GM18909 (cell line): ENCODE measurements around the gene PDE4D.

Experiments used
- ATAC-seq: cut with Tn5 transposase; IDR thresholded peaks from one replicate; pipeline ENCODE4 v1.9.1; 2021; ENCODE audit warnings: mild to moderate bottlenecking; ENCODE audit not compliant: unreplicated experiment, poor library complexity

Gene PDE4D

DNA sequence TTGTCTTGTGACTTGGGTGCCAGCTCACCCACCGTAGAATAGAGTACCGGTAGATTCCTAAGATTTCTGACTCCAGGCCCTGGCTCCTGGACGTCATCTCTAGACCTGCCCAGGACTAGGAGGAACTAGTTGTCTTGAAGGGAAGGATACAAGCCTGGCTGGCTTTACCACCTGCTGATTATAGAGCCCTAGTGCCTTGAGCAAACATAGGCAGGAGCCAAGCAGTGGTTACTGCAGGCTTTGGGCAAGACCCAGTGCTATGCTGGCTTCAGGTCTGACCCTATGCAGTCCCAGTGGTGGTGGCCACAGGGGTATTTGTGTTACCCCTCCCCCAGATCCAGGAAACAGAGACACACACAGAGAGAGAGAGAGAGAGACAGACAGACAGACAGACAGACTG lies 606.2 kb downstream of the PDE4D start:
- ATAC-seq = no peak

DNA sequence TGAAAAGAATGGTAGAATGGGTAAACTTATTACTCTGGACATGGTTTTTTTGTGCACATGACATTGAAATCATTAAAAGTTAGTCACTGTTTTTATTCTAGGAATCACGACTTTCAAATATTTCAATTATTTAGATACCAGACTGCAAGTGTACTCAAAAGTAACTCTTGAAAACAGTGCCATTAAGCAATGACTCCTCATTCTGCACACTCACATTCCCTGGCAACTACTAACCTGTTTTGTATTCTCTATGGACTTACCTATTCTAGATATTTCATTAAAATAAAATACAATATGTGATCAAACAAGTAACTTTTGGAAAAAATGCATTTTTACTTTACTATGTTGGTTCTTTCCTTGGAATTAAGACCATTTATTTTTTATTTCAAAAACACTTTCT lies 607.0 kb downstream of the PDE4D start:
- ATAC-seq = no peak

DNA sequence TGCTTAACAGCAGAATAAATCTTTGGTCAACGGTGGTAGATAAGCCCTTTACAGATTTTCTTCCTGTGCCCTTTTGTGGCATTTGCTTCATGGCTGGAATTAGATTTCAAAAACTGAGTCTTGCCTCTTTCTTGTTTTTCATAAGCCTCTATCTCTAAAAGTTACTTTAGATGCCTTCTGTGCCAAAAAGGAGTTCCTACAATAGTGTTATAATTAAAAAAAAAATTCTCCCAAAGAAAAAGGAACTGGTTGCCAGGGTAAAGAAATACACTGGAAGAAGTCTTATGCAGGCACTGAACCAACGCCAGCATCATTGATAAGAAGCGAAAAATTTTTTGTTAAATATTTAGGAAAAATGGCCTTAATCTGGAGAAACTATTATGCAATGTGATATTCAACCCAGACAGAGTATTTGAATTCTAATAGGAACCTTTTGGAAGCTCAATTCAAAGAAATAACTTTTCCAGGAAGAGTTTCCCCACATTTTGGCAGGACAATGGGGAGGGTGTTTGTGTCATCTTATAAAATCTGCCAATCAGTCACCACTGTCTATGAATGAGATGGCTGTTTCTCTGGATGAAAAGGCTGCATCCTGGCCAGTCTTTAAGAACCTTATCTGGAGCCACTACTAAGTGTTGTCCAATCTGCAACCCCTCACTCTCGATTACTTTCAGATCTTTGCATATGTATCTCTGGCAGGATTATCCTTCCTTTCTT lies 608.1 kb downstream of the PDE4D start:
- no peak for ATAC-seq

DNA sequence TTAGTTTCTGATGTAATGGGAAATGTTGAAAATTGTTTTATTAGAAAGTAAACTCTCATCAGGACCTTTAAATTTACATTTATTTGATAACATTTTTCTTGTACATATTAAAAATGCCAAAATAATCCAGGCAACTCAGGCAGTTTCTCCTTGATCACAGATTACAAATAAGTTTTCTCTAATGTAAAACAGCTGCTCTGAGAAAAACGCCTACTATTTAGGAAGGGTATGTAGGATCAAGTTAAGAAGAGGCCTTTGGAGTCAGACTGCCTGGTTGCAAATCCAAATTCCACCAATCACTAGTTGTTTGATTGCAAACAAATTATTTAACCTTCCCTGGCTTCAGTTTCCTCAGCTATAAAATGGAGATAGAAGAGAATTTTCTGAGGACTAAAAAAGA lies 610.8 kb downstream of the PDE4D start:
- no peak for ATAC-seq

GRCh38 chr5:59279979-59280378 lies 613.5 kb downstream of the PDE4D start:
- no peak for ATAC-seq

- ATAC-seq = no peak
Measured at GRCh38 chr5:59276917-59277372, 616.6 kb downstream of the PDE4D start.

GRCh38 chr5:59276325-59276675 lies 617.2 kb downstream of the PDE4D start:
- no peak for ATAC-seq

DNA sequence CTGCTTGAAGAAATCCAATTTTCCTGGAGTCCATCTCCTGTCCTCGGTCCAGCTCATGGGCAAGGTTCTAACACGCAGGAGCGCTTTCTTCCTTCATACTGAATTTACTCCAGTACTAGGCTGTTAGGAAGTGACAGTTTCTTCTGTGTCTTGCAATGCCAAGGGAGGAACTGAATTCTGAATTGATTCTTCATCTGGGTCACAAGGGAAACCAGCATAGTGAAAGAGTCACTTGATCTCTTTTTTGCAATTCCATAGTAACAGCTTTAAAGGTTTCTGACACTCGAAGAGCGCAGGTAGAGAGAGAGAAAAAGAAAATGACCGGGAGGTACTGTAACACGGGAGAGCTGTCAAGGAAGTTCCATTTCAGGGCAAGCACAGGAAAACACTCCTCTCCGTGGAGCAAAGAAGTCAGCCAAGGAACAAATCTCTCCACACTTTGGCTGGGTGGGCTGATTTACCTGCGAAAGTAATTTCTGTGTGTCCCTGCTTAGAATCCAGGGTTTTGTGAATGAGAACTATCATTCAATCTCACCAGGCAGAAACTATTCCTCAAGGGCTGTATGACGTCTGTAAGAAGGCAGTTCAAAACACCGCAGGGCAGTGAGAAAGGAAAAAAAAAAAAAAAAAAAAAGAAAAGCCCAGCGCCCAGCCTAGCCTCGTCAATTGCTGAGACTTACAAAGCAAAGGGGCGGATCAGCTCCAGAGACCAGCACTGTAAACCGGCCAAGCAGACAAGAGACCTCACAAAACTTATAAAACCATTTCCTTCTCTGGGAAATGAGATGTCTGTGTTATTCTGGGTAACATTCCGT lies 617.8 kb downstream of the PDE4D start:
- no peak for ATAC-seq

GRCh38 chr5:59275170-59275509 lies 618.4 kb downstream of the PDE4D start:
- no peak for ATAC-seq

- no peak for ATAC-seq
Measured at GRCh38 chr5:59274106-59274636, 619.4 kb downstream of the PDE4D start.

- no peak for ATAC-seq
Measured at GRCh38 chr5:59272809-59273427, 620.6 kb downstream of the PDE4D start.

DNA sequence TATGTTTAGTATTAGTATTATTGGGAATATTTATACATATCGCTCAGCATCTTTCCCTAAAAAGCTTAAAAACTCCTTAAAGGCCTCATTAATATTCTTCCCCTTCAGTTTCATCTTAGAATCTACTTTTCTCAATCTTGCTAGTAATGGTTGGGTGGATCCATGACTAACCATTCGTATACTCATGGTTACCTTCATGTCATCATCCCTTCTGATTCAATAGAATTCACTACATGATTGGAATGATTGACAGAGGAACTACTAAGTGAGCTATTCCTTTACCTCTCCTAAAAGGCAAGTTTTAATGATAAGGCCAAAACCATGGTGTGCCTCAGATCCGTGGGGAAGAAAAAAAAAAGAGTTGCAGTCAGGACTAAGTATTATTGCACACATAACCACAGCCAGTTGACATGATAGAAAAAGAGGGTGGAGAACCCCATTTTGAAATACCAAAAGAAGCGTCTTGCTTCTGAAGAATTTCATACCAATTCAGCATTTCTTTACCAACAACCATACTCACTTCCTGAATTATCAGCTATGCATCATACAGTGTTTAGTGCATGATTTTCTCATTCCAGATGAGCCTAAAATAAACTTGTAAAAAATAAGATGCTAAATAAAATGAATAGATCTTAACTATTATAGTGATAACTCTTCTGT lies 624.6 kb downstream of the PDE4D start:
- ATAC-seq = no peak

DNA sequence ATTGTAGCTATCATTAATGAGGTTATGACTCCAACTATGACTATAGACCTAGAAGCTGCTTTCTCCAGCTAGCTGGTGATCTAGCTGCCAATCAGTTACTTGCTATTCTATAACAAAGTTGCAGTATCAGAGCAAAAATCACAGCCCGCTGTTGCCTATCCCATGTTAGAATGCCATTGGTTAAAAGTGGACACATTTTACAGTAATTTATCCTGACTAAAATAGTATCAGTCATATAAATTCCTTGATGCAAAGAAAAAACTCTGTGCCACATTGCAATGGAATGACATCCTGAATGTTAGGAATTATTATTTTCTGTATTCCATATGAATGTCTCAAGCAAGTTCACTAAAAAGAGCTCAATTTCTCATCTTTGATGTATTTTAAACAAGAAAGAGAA lies 626.5 kb downstream of the PDE4D start:
- no peak for ATAC-seq

GRCh38 chr5:59266410-59266809 lies 627.1 kb downstream of the PDE4D start:
- no peak for ATAC-seq

DNA sequence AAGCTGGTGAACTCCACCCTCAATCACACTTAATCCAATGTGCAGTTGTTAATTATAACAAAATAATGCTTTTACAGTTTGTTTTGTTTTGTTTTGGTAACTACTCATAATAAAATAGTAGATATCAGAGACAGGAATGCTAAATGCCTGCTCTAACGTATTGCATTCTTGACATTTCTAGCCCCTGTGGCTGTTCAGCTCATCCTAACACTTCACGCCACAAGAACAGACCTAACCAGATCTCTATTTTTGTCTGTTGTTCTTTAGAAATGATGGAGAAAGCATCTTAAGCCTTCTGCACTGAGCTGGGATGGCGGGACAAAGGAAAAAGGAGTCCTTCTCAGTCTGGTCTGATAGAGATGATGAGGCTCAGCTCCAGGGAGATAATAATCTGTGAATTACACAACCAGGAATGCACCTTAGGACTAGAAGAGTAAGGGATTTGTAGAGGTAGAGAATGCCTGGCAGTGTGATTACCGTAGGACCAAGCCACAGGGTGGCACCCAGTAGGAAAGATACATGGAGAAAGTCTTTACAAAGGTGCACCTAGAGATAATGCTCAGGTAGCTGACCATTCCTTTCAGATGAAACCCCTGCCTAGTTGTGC lies 628.8 kb downstream of the PDE4D start:
- ATAC-seq = no peak

GRCh38 chr5:59264013-59264412 lies 629.5 kb downstream of the PDE4D start:
- no peak for ATAC-seq

DNA sequence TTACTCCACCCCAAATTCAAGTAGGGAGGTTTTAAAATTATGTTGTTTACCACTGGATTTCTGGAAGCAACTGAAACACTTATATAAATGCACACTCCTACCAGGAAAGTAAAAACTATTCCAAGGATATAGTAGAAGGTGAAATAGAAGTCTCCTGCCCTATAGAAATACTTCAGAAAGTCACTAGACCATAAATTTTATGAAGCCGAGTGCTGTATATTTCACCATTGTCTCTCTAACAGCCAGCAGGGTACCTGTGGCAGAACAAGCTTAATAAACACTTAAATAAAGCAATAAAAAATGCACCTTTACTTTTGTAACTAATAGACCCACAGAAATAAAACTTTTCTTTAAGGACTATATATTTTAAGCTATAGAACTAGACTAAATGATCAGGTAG lies 631.6 kb downstream of the PDE4D start:
- no peak for ATAC-seq

DNA sequence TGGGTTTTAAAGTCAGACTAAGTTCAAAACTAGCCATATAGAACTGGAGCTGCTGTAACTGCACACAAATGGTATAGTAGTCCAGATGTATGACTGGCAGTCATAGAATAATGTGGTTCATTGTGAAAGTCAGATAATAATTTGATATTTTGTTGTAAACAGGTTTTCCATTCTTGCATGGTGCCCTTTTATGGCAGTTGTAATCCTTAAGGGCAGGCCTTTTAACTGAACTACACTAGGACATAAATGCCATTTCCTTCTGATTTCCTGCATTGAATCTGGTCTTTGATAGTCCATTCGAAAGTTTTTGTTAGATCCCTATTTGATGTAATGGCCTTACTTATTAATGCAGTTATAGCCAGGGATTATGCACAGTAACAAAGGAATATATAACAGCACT lies 632.6 kb downstream of the PDE4D start:
- ATAC-seq = no peak

DNA sequence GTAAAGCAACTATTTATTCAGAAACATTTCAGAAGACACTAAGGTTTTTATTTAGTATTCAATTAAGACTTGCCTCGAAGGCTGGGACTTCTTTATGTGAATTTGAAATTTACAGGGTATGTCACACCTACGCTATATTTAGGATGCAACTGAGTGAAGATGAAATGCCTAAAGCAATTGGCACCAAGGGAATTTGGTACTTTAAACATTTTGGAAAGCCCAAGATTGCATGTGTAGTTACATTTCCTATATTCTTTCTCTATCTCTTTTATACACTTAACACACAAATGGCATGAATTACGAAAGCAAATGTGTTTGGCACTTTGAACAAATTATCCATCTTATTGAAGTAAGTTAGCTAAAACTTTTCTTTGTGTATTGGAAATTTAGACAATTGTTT lies 633.3 kb downstream of the PDE4D start:
- ATAC-seq = no peak

DNA sequence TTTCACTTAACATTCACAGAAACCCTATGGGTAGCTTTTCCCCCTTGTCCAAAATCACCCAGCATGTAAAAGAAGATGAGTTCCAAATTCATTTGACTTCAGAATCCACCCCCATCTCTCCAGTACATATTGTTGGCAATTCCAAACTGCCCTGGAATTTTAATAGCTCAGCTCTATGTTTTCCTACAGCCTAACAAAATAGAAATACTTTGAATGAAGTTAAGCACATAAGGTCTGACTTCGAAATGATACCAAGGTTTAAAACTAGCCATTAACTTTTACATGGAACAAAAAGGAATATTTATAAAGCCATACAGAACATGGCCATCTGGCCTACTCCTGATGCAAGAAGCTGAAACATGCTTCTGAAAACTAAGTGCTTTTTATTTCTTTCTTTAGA lies 634.3 kb downstream of the PDE4D start:
- ATAC-seq = no peak
